DND-41 (cell line): Measurements from ENCODE around the gene ALDH1L1.

ENCODE experiments used
- ATAC-seq: fragments of 200-7000 bp; cut with Tn5 transposase; 3 replicates; pipeline ENCODE4 v1.9.1; 2021; ENCODE audit warnings: low read depth; ENCODE audit not compliant: insufficient read depth
- DNase-seq: peaks from one replicate; pipeline ENCODE4 v3.0.0-alpha.2; 2020
- H2AFZ ChIP-seq: 2 replicates; pipeline ENCODE4 v1.6.0; 2012; ENCODE audit warnings: low read depth, low read length
- H3K27ac ChIP-seq: 2 replicates; pipeline ENCODE4 v1.5.1; 2012; ENCODE audit warnings: low read length, inconsistent platforms
- H3K27me3 ChIP-seq: fragments of 200-600 bp; sonication (generic); 2 replicates; pipeline ENCODE4 v1.6.0; 2012; ENCODE audit warnings: low read length, mild to moderate bottlenecking, inconsistent platforms; ENCODE audit not compliant: insufficient read depth, poor library complexity
- H3K36me3 ChIP-seq: 2 replicates; pipeline ENCODE4 v1.5.1; 2012; ENCODE audit warnings: low read length, inconsistent platforms; ENCODE audit not compliant: insufficient read depth
- H3K4me1 ChIP-seq: 2 replicates; pipeline ENCODE4 v1.5.1; 2012; ENCODE audit warnings: mild to moderate bottlenecking, low read length; ENCODE audit not compliant: insufficient read depth
- H3K4me2 ChIP-seq: 2 replicates; pipeline ENCODE4 v1.6.0; 2012; ENCODE audit warnings: mild to moderate bottlenecking, moderate library complexity, low read length, inconsistent platforms; ENCODE audit not compliant: insufficient read depth
- H3K4me3 ChIP-seq, 2 experiments: fragments of 200-600 bp in 1 of 2; shearing (Covaris generic) in 1 of 2; 2 replicates each; pipeline ENCODE4 v1.5.1; 2012 to 2016; ENCODE audit warnings: inconsistent platforms in 2 of 2, low read length in 2 of 2, mild to moderate bottlenecking in 2 of 2, low read depth in 1 of 2, moderate library complexity in 1 of 2
- H3K79me2 ChIP-seq: 2 replicates; pipeline ENCODE4 v1.6.0; 2012; ENCODE audit warnings: low read length, inconsistent platforms; ENCODE audit not compliant: insufficient read depth
- H3K9ac ChIP-seq: 2 replicates; pipeline ENCODE4 v1.6.0; 2012; ENCODE audit warnings: low read depth, mild to moderate bottlenecking, inconsistent platforms, low read length, moderate library complexity
- H3K9me3 ChIP-seq: 2 replicates; pipeline ENCODE4 v1.5.1; 2012; ENCODE audit warnings: low read length, moderate library complexity, mild to moderate bottlenecking, inconsistent platforms; ENCODE audit not compliant: insufficient read depth, severe bottlenecking
- H4K20me1 ChIP-seq: 2 replicates; pipeline ENCODE4 v1.6.0; 2012; ENCODE audit warnings: low read length; ENCODE audit not compliant: insufficient read depth
- EZH2 ChIP-seq: IDR thresholded peaks from 3 replicates; pipeline ENCODE4 v1.6.1; 2012; ENCODE audit warnings: borderline replicate concordance, low read depth, mild to moderate bottlenecking, moderate library complexity, low read length, inconsistent platforms; ENCODE audit not compliant: severe bottlenecking
- TF ChIP-seq, protein P1 (sequence below): IDR thresholded peaks from 2 replicates; pipeline ENCODE4 v1.5.1; 2012; ENCODE audit warnings: borderline replicate concordance, low read length, moderate library complexity, mild to moderate bottlenecking; ENCODE audit not compliant: poor library complexity, severe bottlenecking; ENCODE audit errors: extremely low read depth

The ALDH1L1 gene

GRCh38 chr3:126114443-126115386 is 65.7 kb downstream of the ALDH1L1 start:
- Histone ChIP-seq H3K79me2 (no peaks in the 10 kb centered on the region), H3K9ac (no peak overlapping the region), H3K36me3 (no peaks in the 10 kb centered on the region), H3K9me3 (no peaks in the 10 kb centered on the region), H3K4me3 (no peak overlapping the region), H2AFZ (no peak overlapping the region), H4K20me1 (no peaks in the 10 kb centered on the region), H3K4me1 (no peaks in the 10 kb centered on the region), H3K27ac (no peak overlapping the region), H3K4me2 (no peak overlapping the region), H3K27me3 (no peaks in the 10 kb centered on the region)
- no peak for DNase-seq
- no peak for ATAC-seq
- no peak for TF ChIP-seq EZH2
- TF ChIP-seq, protein P1, sequence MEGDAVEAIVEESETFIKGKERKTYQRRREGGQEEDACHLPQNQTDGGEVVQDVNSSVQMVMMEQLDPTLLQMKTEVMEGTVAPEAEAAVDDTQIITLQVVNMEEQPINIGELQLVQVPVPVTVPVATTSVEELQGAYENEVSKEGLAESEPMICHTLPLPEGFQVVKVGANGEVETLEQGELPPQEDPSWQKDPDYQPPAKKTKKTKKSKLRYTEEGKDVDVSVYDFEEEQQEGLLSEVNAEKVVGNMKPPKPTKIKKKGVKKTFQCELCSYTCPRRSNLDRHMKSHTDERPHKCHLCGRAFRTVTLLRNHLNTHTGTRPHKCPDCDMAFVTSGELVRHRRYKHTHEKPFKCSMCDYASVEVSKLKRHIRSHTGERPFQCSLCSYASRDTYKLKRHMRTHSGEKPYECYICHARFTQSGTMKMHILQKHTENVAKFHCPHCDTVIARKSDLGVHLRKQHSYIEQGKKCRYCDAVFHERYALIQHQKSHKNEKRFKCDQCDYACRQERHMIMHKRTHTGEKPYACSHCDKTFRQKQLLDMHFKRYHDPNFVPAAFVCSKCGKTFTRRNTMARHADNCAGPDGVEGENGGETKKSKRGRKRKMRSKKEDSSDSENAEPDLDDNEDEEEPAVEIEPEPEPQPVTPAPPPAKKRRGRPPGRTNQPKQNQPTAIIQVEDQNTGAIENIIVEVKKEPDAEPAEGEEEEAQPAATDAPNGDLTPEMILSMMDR = no peak

DNA sequence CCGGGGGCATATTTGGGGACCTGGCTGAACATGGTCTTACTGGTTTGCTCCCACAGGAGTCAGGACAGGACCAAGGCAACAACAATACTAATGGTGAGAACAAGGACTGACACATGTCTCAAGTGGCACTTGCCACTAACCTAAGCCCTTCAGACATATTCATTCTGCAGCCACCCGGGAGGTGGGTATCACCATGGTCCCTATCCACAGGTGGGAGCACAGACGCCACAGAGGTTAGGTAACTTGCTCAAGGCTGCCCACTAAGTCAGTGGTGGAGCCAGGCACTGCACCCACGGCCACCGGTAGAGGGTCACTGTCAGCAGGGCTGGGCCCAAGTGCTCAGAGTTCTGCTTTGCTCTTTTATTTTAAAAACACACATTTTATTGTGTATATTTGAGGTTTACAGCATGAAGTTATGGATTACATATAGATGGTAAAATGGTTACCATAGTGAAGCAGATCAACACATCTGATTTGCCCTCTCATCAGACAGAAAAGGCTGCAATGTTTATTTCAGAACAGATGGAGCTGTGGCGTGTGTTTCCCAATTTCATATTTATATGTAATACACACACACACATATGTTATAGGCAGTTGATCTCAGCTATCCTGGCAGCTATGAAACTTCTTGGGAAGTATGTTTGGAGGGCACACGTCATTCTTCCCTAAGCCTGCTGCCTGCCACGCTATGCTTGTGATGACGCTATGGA is 66.5 kb downstream of the ALDH1L1 start:
- Histone ChIP-seq H3K36me3 (no peaks in the 10 kb centered on the region), H2AFZ (no peak overlapping the region), H3K4me2 (no peak overlapping the region), H3K4me1 (no peaks in the 10 kb centered on the region), H3K9ac (no peak overlapping the region), H3K27ac (no peak overlapping the region), H3K27me3 (no peaks in the 10 kb centered on the region), H3K9me3 (no peaks in the 10 kb centered on the region), H4K20me1 (no peaks in the 10 kb centered on the region), H3K4me3 (no peak overlapping the region), H3K79me2 (no peaks in the 10 kb centered on the region)
- TF ChIP-seq EZH2 = no peak
- TF ChIP-seq, protein P1 = peak; percentile 52
- no peak for DNase-seq
- peak; percentile 66; the same call in 2 of the 3 replicates for ATAC-seq

DNA sequence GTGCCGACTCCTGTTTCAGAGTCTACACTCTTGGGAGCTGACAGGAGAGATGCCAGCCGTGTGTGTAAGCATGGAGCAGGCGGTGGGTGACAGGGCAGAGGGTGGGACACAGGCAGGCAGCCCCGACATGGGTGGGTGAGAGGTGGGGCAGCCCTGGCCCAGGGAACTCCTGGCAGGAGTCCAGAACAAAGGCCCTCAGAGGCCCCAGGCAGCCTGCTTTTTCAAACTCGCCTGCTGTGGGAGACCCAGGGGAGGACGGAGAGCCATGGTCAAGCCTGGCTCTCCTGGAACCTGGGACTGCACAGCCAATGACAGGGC is 67.2 kb downstream of the ALDH1L1 start:
- H3K27ac ChIP-seq = no peak overlapping the region
- no peaks in the 10 kb centered on the region for H3K27me3 ChIP-seq
- ATAC-seq (no peak), DNase-seq (no peak)
- no peak overlapping the region for H2AFZ ChIP-seq
- TF ChIP-seq EZH2 = no peak
- TF ChIP-seq, protein P1 = no peak
- H3K9me3 ChIP-seq = no peaks in the 10 kb centered on the region
- no peaks in the 10 kb centered on the region for H3K79me2 ChIP-seq
- H3K9ac ChIP-seq = no peak overlapping the region
- H3K4me2 ChIP-seq = no peak overlapping the region
- no peaks in the 10 kb centered on the region for H3K4me1 ChIP-seq
- H3K4me3 ChIP-seq = no peak overlapping the region
- no peaks in the 10 kb centered on the region for H3K36me3 ChIP-seq
- H4K20me1 ChIP-seq = no peaks in the 10 kb centered on the region
